Measurements from ENCODE around the gene TMEM200C.
"Not testable (repeated sequence)": the region's sequence is repeated elsewhere in the genome, so short reads cannot be mapped to it uniquely, and the experiment has no call there.

DNA sequence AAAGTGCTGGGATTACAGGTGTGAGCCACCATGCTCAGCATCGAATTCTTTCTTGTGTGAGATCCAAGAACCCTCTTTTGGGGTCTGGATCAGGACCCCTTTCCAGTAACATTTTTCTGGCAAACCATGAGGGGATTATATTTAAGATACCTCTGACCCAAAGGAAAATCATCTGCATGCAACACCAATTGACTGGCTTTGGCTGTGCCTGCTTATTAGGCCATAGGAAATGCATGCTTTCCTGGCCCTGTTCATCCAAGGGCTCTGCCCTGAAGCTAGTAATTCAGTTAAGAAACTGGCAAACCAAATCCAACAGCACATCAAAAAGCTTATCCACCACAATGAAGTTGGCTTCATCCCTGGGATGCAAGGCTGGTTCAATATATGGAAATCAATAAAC, 33.2 kb downstream of the TMEM200C start:
- not testable (repeated sequence) for TF ChIP-seq NRF1 (conservative IDR thresholded peaks at IDR 0.05 in 1 of 2, IDR thresholded peaks at IDR 0.05 in 1 of 2); ZNF311 (CRISPR knock-in tag; IDR thresholded peaks at IDR 0.05); ZNF354B (CRISPR knock-in tag; IDR thresholded peaks at IDR 0.05); TBP (optimal IDR thresholded peaks at IDR 0.05; ENCODE audit: low read depth, low read length); SRSF9 (IDR thresholded peaks at IDR 0.05; ENCODE audit: borderline replicate concordance, low read depth, low read length); MCM2 (IDR thresholded peaks at IDR 0.05; ENCODE audit: low read depth); CREB1 (IDR thresholded peaks at IDR 0.05); CREB1 (CRISPR knock-in tag; IDR thresholded peaks at IDR 0.05); EGR1 (conservative IDR thresholded peaks at IDR 0.05); EZH2 (IDR thresholded peaks at IDR 0.05; ENCODE audit: borderline replicate concordance, low read depth, low read length)
- TF ChIP-seq, protein P1, sequence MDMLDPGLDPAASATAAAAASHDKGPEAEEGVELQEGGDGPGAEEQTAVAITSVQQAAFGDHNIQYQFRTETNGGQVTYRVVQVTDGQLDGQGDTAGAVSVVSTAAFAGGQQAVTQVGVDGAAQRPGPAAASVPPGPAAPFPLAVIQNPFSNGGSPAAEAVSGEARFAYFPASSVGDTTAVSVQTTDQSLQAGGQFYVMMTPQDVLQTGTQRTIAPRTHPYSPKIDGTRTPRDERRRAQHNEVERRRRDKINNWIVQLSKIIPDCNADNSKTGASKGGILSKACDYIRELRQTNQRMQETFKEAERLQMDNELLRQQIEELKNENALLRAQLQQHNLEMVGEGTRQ (CRISPR knock-in tag; IDR thresholded peaks at IDR 0.05): not testable (repeated sequence)
- TF ChIP-seq, protein P2, sequence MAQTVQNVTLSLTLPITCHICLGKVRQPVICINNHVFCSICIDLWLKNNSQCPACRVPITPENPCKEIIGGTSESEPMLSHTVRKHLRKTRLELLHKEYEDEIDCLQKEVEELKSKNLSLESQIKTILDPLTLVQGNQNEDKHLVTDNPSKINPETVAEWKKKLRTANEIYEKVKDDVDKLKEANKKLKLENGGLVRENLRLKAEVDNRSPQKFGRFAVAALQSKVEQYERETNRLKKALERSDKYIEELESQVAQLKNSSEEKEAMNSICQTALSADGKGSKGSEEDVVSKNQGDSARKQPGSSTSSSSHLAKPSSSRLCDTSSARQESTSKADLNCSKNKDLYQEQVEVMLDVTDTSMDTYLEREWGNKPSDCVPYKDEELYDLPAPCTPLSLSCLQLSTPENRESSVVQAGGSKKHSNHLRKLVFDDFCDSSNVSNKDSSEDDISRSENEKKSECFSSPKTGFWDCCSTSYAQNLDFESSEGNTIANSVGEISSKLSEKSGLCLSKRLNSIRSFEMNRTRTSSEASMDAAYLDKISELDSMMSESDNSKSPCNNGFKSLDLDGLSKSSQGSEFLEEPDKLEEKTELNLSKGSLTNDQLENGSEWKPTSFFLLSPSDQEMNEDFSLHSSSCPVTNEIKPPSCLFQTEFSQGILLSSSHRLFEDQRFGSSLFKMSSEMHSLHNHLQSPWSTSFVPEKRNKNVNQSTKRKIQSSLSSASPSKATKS (CRISPR knock-in tag; IDR thresholded peaks at IDR 0.05): not testable (repeated sequence)
